K562 (cell line): ENCODE results near the gene AURKB. TPM values are rescaled to one million over a fixed set of nuclear protein-coding genes. Genes with fewer than 3 reads are reported as not detected.

Source experiments
- HNRNPK ChIP-seq: fragments of 200-400 bp; formaldehyde crosslinking; IDR thresholded peaks from one replicate; pipeline ENCODE4 v1.6.1; 2018; ENCODE audit warnings: mild to moderate bottlenecking, low read depth, low read length; ENCODE audit not compliant: poor library complexity, severe bottlenecking
- IRF2 ChIP-seq: sonication (generic); formaldehyde crosslinking; IDR thresholded peaks from 2 replicates; pipeline ENCODE4 v1.8.1; 2022; ENCODE audit warnings: mild to moderate bottlenecking, missing genetic modification reagents
- MAZ ChIP-seq, 2 experiments: fragments of 450-650 bp in 1 of 2; sonication (generic) in 1 of 2; formaldehyde crosslinking; IDR thresholded peaks in 1 of 2; conservative IDR thresholded peaks in 1 of 2; 2 replicates each; pipeline versions ENCODE4 v1.4.0 to v1.5.0; 2020; ENCODE audit warnings: mild to moderate bottlenecking in 1 of 2, missing genetic modification reagents in 1 of 2
- MCM7 ChIP-seq, 2 experiments: fragments of 450-650 bp; IDR thresholded peaks; 2 replicates each; pipeline ENCODE4 v1.6.1; 2016 to 2018
- MYNN ChIP-seq, 2 experiments: sonication (generic); formaldehyde crosslinking in 1 of 2; IDR thresholded peaks; 2 replicates each; pipeline versions ENCODE4 v1.5.0 to v1.6.1; 2016 to 2020; ENCODE audit warnings: antibody characterized with exemption in 1 of 2, missing genetic modification reagents in 1 of 2
- NFE2L1 ChIP-seq: fragments of 450-650 bp; IDR thresholded peaks from 2 replicates; pipeline ENCODE4 v1.6.1; 2016; ENCODE audit warnings: missing genetic modification characterization, low read depth, mild to moderate bottlenecking, missing compliant biosample characterization, moderate library complexity, borderline replicate concordance
- NR2C1 ChIP-seq, 2 experiments: fragments of 450-650 bp; IDR thresholded peaks; 2 replicates each; pipeline ENCODE4 v1.6.1; 2017; ENCODE audit warnings: mild to moderate bottlenecking in 2 of 2, antibody characterized with exemption in 1 of 2, inconsistent platforms in 1 of 2, missing compliant biosample characterization in 1 of 2, missing genetic modification characterization in 1 of 2
- POLR3A ChIP-seq: IDR thresholded peaks from 2 replicates; pipeline ENCODE4 v1.6.1; 2011; ENCODE audit warnings: borderline replicate concordance, mild to moderate bottlenecking, moderate library complexity; ENCODE audit not compliant: insufficient read length, insufficient read depth; ENCODE audit errors: extremely low read depth
- PURB ChIP-seq: sonication (generic); formaldehyde crosslinking; IDR thresholded peaks from 2 replicates; pipeline ENCODE4 v1.9.0; 2021; ENCODE audit warnings: low read depth, mild to moderate bottlenecking, missing genetic modification reagents
- RBBP5 ChIP-seq: fragments of 200-600 bp; sonication (generic); IDR thresholded peaks from 2 replicates; pipeline ENCODE4 v1.6.1; 2012; ENCODE audit warnings: borderline replicate concordance, mild to moderate bottlenecking, low read length, control low read depth, inconsistent platforms; ENCODE audit not compliant: insufficient read depth, poor library complexity, severe bottlenecking
- SETDB1 ChIP-seq: IDR thresholded peaks from one replicate; pipeline ENCODE4 v1.6.1; 2012; ENCODE audit warnings: low read length, control low read depth, inconsistent platforms
- SFPQ ChIP-seq: fragments of 200-400 bp; formaldehyde crosslinking; IDR thresholded peaks from 2 replicates; pipeline ENCODE4 v1.6.1; 2017; ENCODE audit warnings: mild to moderate bottlenecking, low read depth, low read length, moderate library complexity
- SRSF3 ChIP-seq: fragments of 200-400 bp; formaldehyde crosslinking; IDR thresholded peaks from 2 replicates; pipeline ENCODE4 v1.6.1; 2016; ENCODE audit warnings: mild to moderate bottlenecking, low read length, moderate library complexity; ENCODE audit not compliant: insufficient read depth
- TARDBP ChIP-seq: fragments of 450-650 bp; IDR thresholded peaks from 2 replicates; pipeline ENCODE4 v1.6.1; 2016
- TBP ChIP-seq: optimal IDR thresholded peaks from 2 replicates; pipeline ENCODE3; 2011; ENCODE audit warnings: low read depth, low read length, improper control_type of control experiment
- TCF3 ChIP-seq: sonication (generic); formaldehyde crosslinking; IDR thresholded peaks from 2 replicates; pipeline ENCODE4 v1.4.0; 2020; ENCODE audit warnings: mild to moderate bottlenecking, missing genetic modification reagents
- TSC22D4 ChIP-seq: fragments of 450-650 bp; IDR thresholded peaks from 2 replicates; pipeline ENCODE4 v1.6.1; 2016; ENCODE audit warnings: missing genetic modification characterization, missing biosample characterization, control low read depth
- ZC3H4 ChIP-seq: sonication (generic); formaldehyde crosslinking; IDR thresholded peaks from 2 replicates; pipeline ENCODE4 v1.9.0; 2021; ENCODE audit warnings: missing genetic modification reagents, borderline replicate concordance
- ZNF165 ChIP-seq: fragments of 250-450 bp; sonication (Bioruptor Pico); IDR thresholded peaks from 2 replicates; pipeline ENCODE4 v1.4.0; 2020; ENCODE audit warnings: borderline replicate concordance
- ZNF445 ChIP-seq: fragments of 250-450 bp; sonication (Bioruptor Pico); IDR thresholded peaks from 2 replicates; pipeline ENCODE4 v1.4.0; 2020; ENCODE audit warnings: low read depth, mild to moderate bottlenecking, moderate library complexity
- ZNF518B ChIP-seq: fragments of 250-450 bp; sonication (Bioruptor Pico); IDR thresholded peaks from 2 replicates; pipeline ENCODE4 v1.5.0; 2021; ENCODE audit warnings: mild to moderate bottlenecking, moderate library complexity
- ZNF707 ChIP-seq: fragments of 250-450 bp; sonication (Bioruptor Pico); conservative IDR thresholded peaks from 2 replicates; pipeline ENCODE4 v1.8.0; 2022; ENCODE audit warnings: inconsistent platforms, mild to moderate bottlenecking, moderate library complexity
- polyA plus RNA-seq, 8 experiments: library from polyadenylated mRNA; depleted of rRNA in 4 of 8; stranded (reverse) in 5 of 8; unstranded in 3 of 8; fragments of >200 nt; fragmentation: Nextera tagmentation in 2 of 8; fragmentation: Illumina TruSeq in 1 of 8; extraction: Ambion mirVana in 2 of 8; extraction: Trizol in 1 of 8; gene quantifications; 2 replicates each; pipeline versions ENCODE4 v1.2.1 to v1.2.3, GENCODE V29; 2011 to 2014; ENCODE audit warnings: inconsistent platforms in 1 of 8, missing spikeins in 1 of 8
- total RNA-seq, 7 experiments: library from RNA; depleted of rRNA in 6 of 7; stranded (reverse); fragments of >200 nt in 6 of 7; fragmentation: Illumina TruSeq in 2 of 7; extraction: Trizol in 2 of 7; gene quantifications; 2 replicates each; pipeline versions ENCODE4 v1.2.1 to v1.2.3, GENCODE V29; 2011 to 2021; ENCODE audit warnings: low replicate concordance in 1 of 7

Gene AURKB
- total and polyA plus RNA-seq, 9 of the 15 experiments (the other 6 are each of a cell fraction or from before 2014, with no cell fraction given) = 27.2 to 114 (median 74.8) TPM

- no peak for TF ChIP-seq PURB (CRISPR knock-in tag)
- peak; percentile 66 for TF ChIP-seq TCF3 (CRISPR knock-in tag)
- no peak for TF ChIP-seq IRF2 (CRISPR knock-in tag)
- peak; percentile 92 for TF ChIP-seq ZC3H4 (CRISPR knock-in tag)
- 0 out of 2 replicates have a peak, but pooled peaks have one; percentile 49 for TF ChIP-seq TARDBP
- peak; percentile 93 for TF ChIP-seq ZNF445
- TF ChIP-seq ZNF518B (CRISPR knock-in tag) = peak; percentile 92; the same call in 1 of the 2 replicates
- TF ChIP-seq TBP = no peak
- no peak for TF ChIP-seq SRSF3
- no peak for TF ChIP-seq RBBP5
- TF ChIP-seq TSC22D4 (tag) = no peak
- TF ChIP-seq MYNN (IDR thresholded peaks at IDR 0.05) = peak; percentile 75; the same call in 1 of the 2 replicates
- no peak for TF ChIP-seq MYNN (CRISPR knock-in tag; IDR thresholded peaks at IDR 0.05)
- TF ChIP-seq ZNF165 (CRISPR knock-in tag) = no peak
- TF ChIP-seq HNRNPK = no peak
- no peak for TF ChIP-seq ZNF707 (CRISPR knock-in tag)
- no peak for TF ChIP-seq NFE2L1 (tag)
- peak; percentile 72 to 94 for TF ChIP-seq MAZ (CRISPR knock-in tag; conservative IDR thresholded peaks at IDR 0.05 in 1 of 2, IDR thresholded peaks at IDR 0.05 in 1 of 2)
- TF ChIP-seq NR2C1 (IDR thresholded peaks at IDR 0.05) = peak; percentile 48
- TF ChIP-seq NR2C1 (tag; IDR thresholded peaks at IDR 0.05) = peak; percentile 64
- TF ChIP-seq POLR3A = no peak
- no peak for TF ChIP-seq MCM7 (IDR thresholded peaks at IDR 0.05)
- TF ChIP-seq SETDB1 = no peak
- no peak; the same call in 1 of the 2 replicates for TF ChIP-seq SFPQ
These were observed 37.1 kb downstream of the AURKB start (continued) for GRCh38 chr17:8173056-8173870.
